Activated CD4-positive, alpha-beta memory T cell treated with anti-CD3 and anti-CD28 coated beads, Interleukin-2, amount 10 ng/mL, durations not matched to agents 7 days and 5 days (primary cell): ENCODE results near the gene E2F4. TPM values are rescaled to one million over a fixed set of nuclear protein-coding genes. Genes with fewer than 3 reads are reported as not detected.
A peak's percentile ranks its signal among the peaks of the same experiment; 100 is the strongest.

Experiments
- CTCF ChIA-PET: fragments of 350-600 bp; sonication (Branson Sonifier 250); formaldehyde crosslinking; loops from one replicate; lab custom pipeline; 2021; ENCODE audit warnings: antibody characterized with exemption, inconsistent platforms; lab: Charles Lee
- POLR2A ChIA-PET: fragments of 350-600 bp; sonication (Branson Sonifier 250); formaldehyde crosslinking; loops from one replicate; lab custom pipeline; 2021; ENCODE audit warnings: antibody characterized with exemption; lab: Charles Lee
- DNase-seq: peaks from one replicate; pipeline ENCODE4 v3.0.0-alpha.2; 2020
- H3K27ac Mint-ChIP-seq: one replicate; pipeline ENCODE4 v1.8.0; 2021; ENCODE audit warnings: mild to moderate bottlenecking, mixed read lengths
- H3K27me3 Mint-ChIP-seq: one replicate; pipeline ENCODE4 v1.8.0; 2021; ENCODE audit warnings: mixed read lengths
- H3K36me3 Mint-ChIP-seq: one replicate; pipeline ENCODE4 v1.8.0; 2021; ENCODE audit warnings: low read depth, mixed read lengths
- H3K4me1 Mint-ChIP-seq: one replicate; pipeline ENCODE4 v1.8.0; 2021; ENCODE audit warnings: mixed read lengths
- H3K4me3 Mint-ChIP-seq: one replicate; pipeline ENCODE4 v1.8.0; 2021; ENCODE audit warnings: mild to moderate bottlenecking, mixed read lengths
- H3K9me3 Mint-ChIP-seq: one replicate; pipeline ENCODE4 v1.8.0; 2021; ENCODE audit warnings: mixed read lengths
- total RNA-seq, 2 experiments: library from RNA; stranded (reverse); gene quantifications; one replicate each; pipeline ENCODE4 v1.2.3, GENCODE V29; 2021

E2F4 gene
- total RNA-seq, 2 experiments from 2014 or later = 127 to 131 TPM

GRCh38 chr16:67208154-67208896, 16.4 kb downstream of the E2F4 start:
- DNase-seq = no peak
- POLR2A ChIA-PET = interaction anchor here (0.7 to 3.6 kb wide), 8 partner anchors 9 to 49 kb away, joined by 3 to 20 read pairs (median 4); partner anchors contain the start of gene TMEM208
- CTCF ChIA-PET = interaction anchor here (0.8 to 2.0 kb wide), 2 partner anchors 11 to 19 kb away, joined by 4 to 6 read pairs; partner anchors contain the start of gene TMEM208
- no peak overlapping the region for H3K27ac Mint-ChIP-seq
- H3K27me3 Mint-ChIP-seq = no peaks in the 10 kb centered on the region
- peaks cover 14% of the 10 kb centered on the region for H3K36me3 Mint-ChIP-seq
- no peaks in the 10 kb centered on the region for H3K9me3 Mint-ChIP-seq
- no peaks in the 10 kb centered on the region for H3K4me1 Mint-ChIP-seq
- H3K4me3 Mint-ChIP-seq = no peak overlapping the region

GRCh38 chr16:67209565-67209964, 17.6 kb downstream of the E2F4 start:
- Mint-ChIP-seq H3K4me3 (no peak overlapping the region), H3K36me3 (peaks cover 8% of the 10 kb centered on the region), H3K4me1 (no peaks in the 10 kb centered on the region), H3K9me3 (no peaks in the 10 kb centered on the region), H3K27me3 (no peaks in the 10 kb centered on the region), H3K27ac (no peak overlapping the region)
- DNase-seq = no peak
- CTCF ChIA-PET = interaction anchor here (0.5 to 2.0 kb wide), 2 partner anchors 12 to 49 kb away, joined by 4 to 6 read pairs; no protein-coding TSS in a partner anchor
- POLR2A ChIA-PET = interaction anchor here (0.8 to 3.6 kb wide), 5 partner anchors 16 to 35 kb away, joined by 4 to 20 read pairs (median 9); partner anchors contain the start of gene TMEM208

- ChIA-PET CTCF (interaction anchor here (2.4 kb wide), 1 partner anchor 12 kb away, joined by 7 read pairs; the partner anchor contains the start of gene ELMO3), POLR2A (interaction anchor here (1.0 to 3.6 kb wide), 3 partner anchors 13 to 34 kb away, joined by 3 to 14 read pairs (median 9); no protein-coding TSS in a partner anchor)
- no peaks in the 10 kb centered on the region for H3K4me1 Mint-ChIP-seq
- peaks cover 8% of the 10 kb centered on the region for H3K36me3 Mint-ChIP-seq
- H3K9me3 Mint-ChIP-seq = no peaks in the 10 kb centered on the region
- no peak for DNase-seq
- H3K4me3 Mint-ChIP-seq = no peak overlapping the region
- H3K27me3 Mint-ChIP-seq = no peaks in the 10 kb centered on the region
- no peak overlapping the region for H3K27ac Mint-ChIP-seq
These were observed 18.3 kb downstream of the E2F4 start for GRCh38 chr16:67210069-67210937.

GRCh38 chr16:67211674-67212073, 19.7 kb downstream of the E2F4 start:
- Mint-ChIP-seq H3K4me1 (peaks cover 3% of the 10 kb centered on the region), H3K27me3 (no peaks in the 10 kb centered on the region), H3K4me3 (no peak overlapping the region), H3K36me3 (no peaks in the 10 kb centered on the region), H3K9me3 (no peaks in the 10 kb centered on the region), H3K27ac (no peak overlapping the region)
- no peak for DNase-seq
- ChIA-PET CTCF (interaction anchor here (1.1 to 2.4 kb wide), 3 partner anchors 13 to 57 kb away, joined by 3 to 7 read pairs (median 5); partner anchors contain the start of gene ELMO3), POLR2A (no interaction called here)

- ChIA-PET CTCF (interaction anchor here (0.7 to 1.4 kb wide), 4 partner anchors 15 to 811 kb away, joined by 3 to 5 read pairs (median 3); no protein-coding TSS in a partner anchor), POLR2A (interaction anchor here (0.9 to 1.7 kb wide), 3 partner anchors 8 to 19 kb away, joined by 3 to 5 read pairs (median 4); no protein-coding TSS in a partner anchor)
- DNase-seq = no peak
- Mint-ChIP-seq H3K9me3 (no peaks in the 10 kb centered on the region), H3K27me3 (no peaks in the 10 kb centered on the region), H3K36me3 (no peaks in the 10 kb centered on the region), H3K4me1 (peaks cover 11% of the 10 kb centered on the region), H3K4me3 (no peak overlapping the region), H3K27ac (no peak overlapping the region)
These were observed 20.8 kb downstream of the E2F4 start for GRCh38 chr16:67212766-67213165.

GRCh38 chr16:67213197-67214019, 21.5 kb downstream of the E2F4 start:
- peaks cover 12% of the 10 kb centered on the region for H3K4me1 Mint-ChIP-seq
- no peaks in the 10 kb centered on the region for H3K36me3 Mint-ChIP-seq
- ChIA-PET CTCF (interaction anchor here (1.4 kb wide), 1 partner anchor 114 kb away, joined by 3 read pairs; no protein-coding TSS in a partner anchor), POLR2A (interaction anchor here (0.9 to 1.8 kb wide), 4 partner anchors 9 to 31 kb away, joined by 3 to 5 read pairs (median 4); no protein-coding TSS in a partner anchor)
- H3K27me3 Mint-ChIP-seq = no peaks in the 10 kb centered on the region
- DNase-seq = no peak
- H3K4me3 Mint-ChIP-seq = no peak overlapping the region
- H3K9me3 Mint-ChIP-seq = no peaks in the 10 kb centered on the region
- H3K27ac Mint-ChIP-seq = no peak overlapping the region

- POLR2A ChIA-PET = interaction anchor here (1.1 to 1.8 kb wide), 2 partner anchors 11 to 29 kb away, joined by 3 to 4 read pairs; partner anchors contain the start of gene TMEM208
- no peaks in the 10 kb centered on the region for H3K9me3 Mint-ChIP-seq
- H3K36me3 Mint-ChIP-seq = no peaks in the 10 kb centered on the region
- DNase-seq = no peak
- H3K4me1 Mint-ChIP-seq = peaks cover 12% of the 10 kb centered on the region
- H3K4me3 Mint-ChIP-seq = no peak overlapping the region
- no peak overlapping the region for H3K27ac Mint-ChIP-seq
- CTCF ChIA-PET = no interaction called here
- no peaks in the 10 kb centered on the region for H3K27me3 Mint-ChIP-seq
These were observed 23.8 kb downstream of the E2F4 start for GRCh38 chr16:67215706-67216105.

GRCh38 chr16:67216612-67217490, 24.9 kb downstream of the E2F4 start:
- no peak for DNase-seq
- Mint-ChIP-seq H3K4me1 (peaks cover 12% of the 10 kb centered on the region), H3K27me3 (no peaks in the 10 kb centered on the region), H3K27ac (no peak overlapping the region), H3K4me3 (no peak overlapping the region), H3K36me3 (no peaks in the 10 kb centered on the region), H3K9me3 (no peaks in the 10 kb centered on the region)
- ChIA-PET CTCF (no interaction called here), POLR2A (interaction anchor here (1.2 kb wide), 1 partner anchor 9 kb away, joined by 3 read pairs; no protein-coding TSS in a partner anchor)

GRCh38 chr16:67223992-67224391, 32.0 kb downstream of the E2F4 start:
- Mint-ChIP-seq H3K4me3 (no peak overlapping the region), H3K9me3 (no peaks in the 10 kb centered on the region), H3K4me1 (peaks cover 57% of the 10 kb centered on the region), H3K36me3 (peaks cover 15% of the 10 kb centered on the region), H3K27ac (peak overlapping the region; percentile 67), H3K27me3 (no peaks in the 10 kb centered on the region)
- DNase-seq = no peak
- POLR2A ChIA-PET = interaction anchor here (0.6 to 1.7 kb wide), 4 partner anchors 13 to 241 kb away, joined by 3 to 5 read pairs (median 3); partner anchors contain the start of gene FHOD1
- CTCF ChIA-PET = interaction anchor here (1.8 to 6.2 kb wide), 2 partner anchors 22 to 176 kb away, joined by 4 to 58 read pairs; partner anchors contain the start of gene FHOD1

- Mint-ChIP-seq H3K4me3 (peak overlapping the region; percentile 100), H3K9me3 (no peaks in the 10 kb centered on the region), H3K36me3 (peaks cover 39% of the 10 kb centered on the region), H3K4me1 (peaks cover 61% of the 10 kb centered on the region), H3K27ac (peak overlapping the region; percentile 97), H3K27me3 (no peaks in the 10 kb centered on the region)
- ChIA-PET POLR2A (interaction anchor here (0.7 to 4.8 kb wide), 15 partner anchors 11 to 255 kb away, joined by 3 to 187 read pairs (median 4); partner anchors contain the start of genes ATP6V0D1, E2F4, FHOD1 and MATCAP1), CTCF (interaction anchor here (0.8 to 6.2 kb wide), 17 partner anchors 10 to 272 kb away, joined by 3 to 58 read pairs (median 5); partner anchors contain the start of genes FBXL8, FHOD1, PLEKHG4 and TRADD)
- no peak for DNase-seq
These were observed 34.4 kb downstream of the E2F4 start for GRCh38 chr16:67226295-67226803.
